Fibroblast of mammary gland (primary cell): ENCODE data around the gene ARHGAP15.

Experiments used
- DNase-seq: peaks from one replicate; pipeline ENCODE4 v3.0.0-alpha.2; 2010; ENCODE audit warnings: low read depth
- H3K4me3 ChIP-seq: 2 replicates; pipeline ENCODE4 v1.5.1; 2011; ENCODE audit warnings: low read depth, mild to moderate bottlenecking, low read length, moderate library complexity; ENCODE audit not compliant: control insufficient read depth
- TF ChIP-seq, protein P1 (sequence below): conservative IDR thresholded peaks from 2 replicates; pipeline ENCODE4 v1.5.1; 2011; ENCODE audit warnings: low read depth, low read length, inconsistent platforms; ENCODE audit not compliant: control insufficient read depth, insufficient read depth

The ARHGAP15 gene

GRCh38 chr2:143458258-143459190 is 329.3 kb downstream of the ARHGAP15 start:
- H3K4me3 ChIP-seq = no peak overlapping the region
- no peak for DNase-seq
- TF ChIP-seq, protein P1, sequence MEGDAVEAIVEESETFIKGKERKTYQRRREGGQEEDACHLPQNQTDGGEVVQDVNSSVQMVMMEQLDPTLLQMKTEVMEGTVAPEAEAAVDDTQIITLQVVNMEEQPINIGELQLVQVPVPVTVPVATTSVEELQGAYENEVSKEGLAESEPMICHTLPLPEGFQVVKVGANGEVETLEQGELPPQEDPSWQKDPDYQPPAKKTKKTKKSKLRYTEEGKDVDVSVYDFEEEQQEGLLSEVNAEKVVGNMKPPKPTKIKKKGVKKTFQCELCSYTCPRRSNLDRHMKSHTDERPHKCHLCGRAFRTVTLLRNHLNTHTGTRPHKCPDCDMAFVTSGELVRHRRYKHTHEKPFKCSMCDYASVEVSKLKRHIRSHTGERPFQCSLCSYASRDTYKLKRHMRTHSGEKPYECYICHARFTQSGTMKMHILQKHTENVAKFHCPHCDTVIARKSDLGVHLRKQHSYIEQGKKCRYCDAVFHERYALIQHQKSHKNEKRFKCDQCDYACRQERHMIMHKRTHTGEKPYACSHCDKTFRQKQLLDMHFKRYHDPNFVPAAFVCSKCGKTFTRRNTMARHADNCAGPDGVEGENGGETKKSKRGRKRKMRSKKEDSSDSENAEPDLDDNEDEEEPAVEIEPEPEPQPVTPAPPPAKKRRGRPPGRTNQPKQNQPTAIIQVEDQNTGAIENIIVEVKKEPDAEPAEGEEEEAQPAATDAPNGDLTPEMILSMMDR = no peak

GRCh38 chr2:143460382-143460781 is 331.2 kb downstream of the ARHGAP15 start:
- TF ChIP-seq, protein P1 = no peak

GRCh38 chr2:143463719-143464118 is 334.5 kb downstream of the ARHGAP15 start:
- TF ChIP-seq, protein P1 = no peak
- no peak for DNase-seq
- H3K4me3 ChIP-seq = no peak overlapping the region

More at GRCh38 chr2:143460382-143460781, 331.2 kb downstream of the ARHGAP15 start:
- H3K4me3 ChIP-seq = no peak overlapping the region
- DNase-seq = no peak

- no peak for DNase-seq
- TF ChIP-seq, protein P1 = no peak
These were observed 337.2 kb downstream of the ARHGAP15 start for GRCh38 chr2:143466391-143466790.

GRCh38 chr2:143467011-143467410 is 337.8 kb downstream of the ARHGAP15 start:
- TF ChIP-seq, protein P1 = no peak
- DNase-seq = no peak
- no peak overlapping the region for H3K4me3 ChIP-seq

More at GRCh38 chr2:143466391-143466790, 337.2 kb downstream of the ARHGAP15 start:
- no peak overlapping the region for H3K4me3 ChIP-seq

- TF ChIP-seq, protein P1 = no peak
- DNase-seq = no peak
These were observed 339.2 kb downstream of the ARHGAP15 start for GRCh38 chr2:143468341-143468888.

More at GRCh38 chr2:143468341-143468888, 339.2 kb downstream of the ARHGAP15 start:
- H3K4me3 ChIP-seq = no peak overlapping the region
